ENCODE results near the gene C5.

DNA sequence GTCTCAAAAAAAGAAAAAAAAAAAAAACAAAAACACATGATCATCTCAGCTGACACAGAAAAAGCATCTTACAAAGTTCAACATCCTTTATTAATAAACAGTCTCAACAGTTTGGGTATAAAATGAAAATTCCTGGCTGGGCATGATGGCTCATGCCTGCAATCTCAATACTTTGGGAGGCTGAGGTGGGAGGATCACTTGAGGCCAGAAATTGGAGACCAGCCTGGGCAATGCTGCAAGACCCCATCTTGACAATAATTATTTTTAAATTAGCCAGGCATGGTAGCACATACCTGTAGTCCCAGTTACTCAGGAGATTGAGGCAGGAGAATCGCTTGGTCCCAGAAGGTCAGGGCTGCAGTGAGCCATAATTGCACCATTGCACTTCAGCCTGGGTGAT, 16.8 kb upstream of the C5 start:
- TF ChIP-seq, protein P1, sequence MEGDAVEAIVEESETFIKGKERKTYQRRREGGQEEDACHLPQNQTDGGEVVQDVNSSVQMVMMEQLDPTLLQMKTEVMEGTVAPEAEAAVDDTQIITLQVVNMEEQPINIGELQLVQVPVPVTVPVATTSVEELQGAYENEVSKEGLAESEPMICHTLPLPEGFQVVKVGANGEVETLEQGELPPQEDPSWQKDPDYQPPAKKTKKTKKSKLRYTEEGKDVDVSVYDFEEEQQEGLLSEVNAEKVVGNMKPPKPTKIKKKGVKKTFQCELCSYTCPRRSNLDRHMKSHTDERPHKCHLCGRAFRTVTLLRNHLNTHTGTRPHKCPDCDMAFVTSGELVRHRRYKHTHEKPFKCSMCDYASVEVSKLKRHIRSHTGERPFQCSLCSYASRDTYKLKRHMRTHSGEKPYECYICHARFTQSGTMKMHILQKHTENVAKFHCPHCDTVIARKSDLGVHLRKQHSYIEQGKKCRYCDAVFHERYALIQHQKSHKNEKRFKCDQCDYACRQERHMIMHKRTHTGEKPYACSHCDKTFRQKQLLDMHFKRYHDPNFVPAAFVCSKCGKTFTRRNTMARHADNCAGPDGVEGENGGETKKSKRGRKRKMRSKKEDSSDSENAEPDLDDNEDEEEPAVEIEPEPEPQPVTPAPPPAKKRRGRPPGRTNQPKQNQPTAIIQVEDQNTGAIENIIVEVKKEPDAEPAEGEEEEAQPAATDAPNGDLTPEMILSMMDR (IDR thresholded peaks at IDR 0.05), result no peak
- TF ChIP-seq POLR2A (IDR thresholded peaks at IDR 0.05) (no peak), POLR2AphosphoS5 (IDR thresholded peaks at IDR 0.05) (no peak)

All from transverse colon (tissue), 4 donors.